Cardiac fibroblast (primary cell): ENCODE data around the gene TENM4.

Experiments used
- DNase-seq, 2 donors: peaks; one replicate each; pipeline versions ENCODE4 v3.0.0 to v3.0.0-alpha.2; 2010; ENCODE audit warnings: low read depth in 2 of 2
- H3K4me3 ChIP-seq, 2 donors: replicated peaks in 1 of 2; 1 replicate in 1 of 2; 2 replicates in 1 of 2; pipeline ENCODE4 v1.5.1; 2011; ENCODE audit warnings: low read depth in 2 of 2, low read length in 2 of 2, mild to moderate bottlenecking in 2 of 2, moderate library complexity in 1 of 2
- TF ChIP-seq, protein P1 (sequence below): IDR thresholded peaks from one replicate; pipeline ENCODE4 v1.5.1; 2011; ENCODE audit warnings: low read depth, mild to moderate bottlenecking, low read length, inconsistent platforms

The TENM4 gene

DNA sequence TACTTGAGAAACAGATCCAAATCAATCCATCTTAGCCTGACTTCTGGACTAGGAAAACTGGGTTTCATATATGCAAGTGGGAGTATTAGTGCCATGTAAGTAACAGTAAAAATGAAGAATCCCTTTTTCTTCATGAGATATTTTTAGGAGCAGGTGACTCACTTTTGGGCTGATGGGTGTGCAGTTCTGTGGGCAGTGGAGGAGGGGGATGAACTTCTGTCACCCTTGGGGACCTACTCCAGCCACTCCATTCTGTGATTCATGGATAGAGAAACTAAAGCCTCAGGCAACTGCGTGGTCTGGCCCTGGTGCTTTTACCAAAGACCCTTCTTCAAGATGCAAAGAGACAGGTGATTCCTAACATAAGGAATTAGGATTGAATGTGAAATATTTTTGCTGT lies 657.5 kb downstream of the TENM4 start:
- TF ChIP-seq, protein P1, sequence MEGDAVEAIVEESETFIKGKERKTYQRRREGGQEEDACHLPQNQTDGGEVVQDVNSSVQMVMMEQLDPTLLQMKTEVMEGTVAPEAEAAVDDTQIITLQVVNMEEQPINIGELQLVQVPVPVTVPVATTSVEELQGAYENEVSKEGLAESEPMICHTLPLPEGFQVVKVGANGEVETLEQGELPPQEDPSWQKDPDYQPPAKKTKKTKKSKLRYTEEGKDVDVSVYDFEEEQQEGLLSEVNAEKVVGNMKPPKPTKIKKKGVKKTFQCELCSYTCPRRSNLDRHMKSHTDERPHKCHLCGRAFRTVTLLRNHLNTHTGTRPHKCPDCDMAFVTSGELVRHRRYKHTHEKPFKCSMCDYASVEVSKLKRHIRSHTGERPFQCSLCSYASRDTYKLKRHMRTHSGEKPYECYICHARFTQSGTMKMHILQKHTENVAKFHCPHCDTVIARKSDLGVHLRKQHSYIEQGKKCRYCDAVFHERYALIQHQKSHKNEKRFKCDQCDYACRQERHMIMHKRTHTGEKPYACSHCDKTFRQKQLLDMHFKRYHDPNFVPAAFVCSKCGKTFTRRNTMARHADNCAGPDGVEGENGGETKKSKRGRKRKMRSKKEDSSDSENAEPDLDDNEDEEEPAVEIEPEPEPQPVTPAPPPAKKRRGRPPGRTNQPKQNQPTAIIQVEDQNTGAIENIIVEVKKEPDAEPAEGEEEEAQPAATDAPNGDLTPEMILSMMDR, result no peak
- H3K4me3 ChIP-seq, result no peak overlapping the region
- DNase-seq, result no peak

DNA sequence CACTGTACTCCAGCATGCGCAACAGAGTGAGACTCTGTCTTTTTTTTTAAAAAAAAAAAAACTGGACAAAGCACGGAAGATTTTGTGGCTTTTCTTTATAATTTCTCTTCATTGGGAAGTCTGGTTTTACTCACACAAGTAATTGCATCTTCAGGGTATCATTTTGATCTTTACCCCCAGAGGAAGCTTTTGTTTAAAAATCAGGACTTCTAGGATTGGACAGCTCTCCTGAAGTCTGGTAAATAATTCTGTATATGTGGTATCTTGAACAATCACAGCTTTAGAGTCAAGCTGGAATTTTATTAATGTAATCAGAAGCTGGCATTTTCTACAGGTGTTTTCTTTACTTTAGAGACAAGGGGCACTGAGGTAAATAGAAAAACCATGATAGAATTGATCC lies 658.1 kb downstream of the TENM4 start:
- TF ChIP-seq, protein P1, result no peak
- H3K4me3 ChIP-seq, result no peak overlapping the region
- DNase-seq, result no peak

DNA sequence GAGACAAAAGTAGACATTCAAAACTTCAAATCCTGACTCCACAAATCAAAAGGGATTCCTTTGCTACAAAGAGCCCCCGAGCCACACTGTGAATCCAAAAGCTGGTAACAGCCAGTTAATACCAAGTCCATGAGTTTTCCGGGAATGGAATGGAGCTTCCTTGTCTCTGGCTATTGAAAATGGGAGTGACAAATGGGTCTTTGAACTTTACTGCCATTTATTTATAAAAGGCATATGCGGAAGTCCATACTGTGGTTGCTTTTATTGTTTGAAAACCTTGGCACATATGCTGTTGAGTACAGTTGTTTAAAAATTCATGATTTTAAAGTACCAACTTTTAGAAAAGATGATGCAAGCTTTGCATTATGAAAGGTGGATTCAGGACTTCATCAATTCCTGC lies 659.9 kb downstream of the TENM4 start:
- no peak overlapping the region for H3K4me3 ChIP-seq
- TF ChIP-seq, protein P1, result no peak

DNA sequence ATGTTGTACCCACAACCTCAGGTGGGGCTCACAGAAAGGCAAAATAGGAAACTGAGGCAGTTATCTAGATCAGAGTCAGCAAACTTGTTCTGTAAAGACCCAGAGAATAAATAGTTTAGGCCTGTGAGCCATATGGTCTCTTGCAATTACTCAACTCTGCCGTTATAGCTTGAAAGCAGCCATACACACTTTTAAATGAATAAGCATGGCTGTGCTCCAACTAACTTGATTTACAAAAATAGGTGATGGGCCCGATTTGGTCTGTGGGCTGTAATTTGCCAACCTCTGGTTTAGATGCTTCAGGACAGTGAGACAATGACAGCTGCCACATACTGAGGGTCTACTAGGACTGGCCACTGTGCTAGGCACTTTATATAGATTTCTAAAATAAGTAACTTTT lies 667.3 kb downstream of the TENM4 start:
- TF ChIP-seq, protein P1, result no peak
- H3K4me3 ChIP-seq, result no peak overlapping the region
- DNase-seq, result no peak

More for the DNA sequence above, 659.9 kb downstream of the TENM4 start:
- DNase-seq, result no peak

DNA sequence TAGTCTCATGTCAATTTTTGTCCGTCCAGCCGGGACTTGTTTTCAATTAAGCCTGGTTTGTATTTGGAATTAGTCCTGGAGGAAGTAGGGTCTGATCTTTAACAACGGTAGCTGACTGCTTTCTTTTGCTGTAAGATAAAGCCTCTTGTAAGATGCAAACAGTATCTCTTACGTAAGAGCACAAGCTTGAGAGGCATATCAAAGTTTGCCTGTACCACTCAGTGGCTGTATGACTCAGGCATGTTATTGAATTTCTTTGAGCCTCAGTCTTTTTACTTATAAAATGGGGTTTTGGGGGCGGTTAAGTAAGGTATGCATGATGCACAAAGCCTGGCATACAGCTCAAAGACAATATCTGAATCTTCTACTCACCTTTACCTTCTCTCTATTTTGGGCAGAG lies 667.8 kb downstream of the TENM4 start:
- TF ChIP-seq, protein P1, result no peak
- DNase-seq, result no peak
- H3K4me3 ChIP-seq, result no peak overlapping the region

DNA sequence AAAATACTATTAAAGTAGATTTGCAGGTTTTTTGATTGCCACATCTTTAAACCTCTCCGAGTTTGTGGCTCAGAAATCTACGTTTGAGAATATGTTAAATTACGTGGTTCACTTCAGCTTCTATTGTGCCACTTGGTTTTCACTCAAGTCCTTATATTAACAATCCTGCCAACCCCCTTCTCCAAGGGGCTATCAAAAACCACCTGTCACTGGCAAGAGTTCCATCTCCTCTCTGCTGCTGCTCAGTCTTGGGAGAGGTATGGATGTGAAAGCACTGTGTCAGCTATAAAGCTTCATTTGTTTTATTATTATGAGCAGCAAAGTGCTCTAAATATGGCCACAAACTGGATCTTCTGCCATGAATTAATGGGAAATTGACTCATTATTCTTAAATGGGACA lies 668.6 kb downstream of the TENM4 start:
- H3K4me3 ChIP-seq, result no peak overlapping the region
- TF ChIP-seq, protein P1, result no peak
- DNase-seq, result no peak

DNA sequence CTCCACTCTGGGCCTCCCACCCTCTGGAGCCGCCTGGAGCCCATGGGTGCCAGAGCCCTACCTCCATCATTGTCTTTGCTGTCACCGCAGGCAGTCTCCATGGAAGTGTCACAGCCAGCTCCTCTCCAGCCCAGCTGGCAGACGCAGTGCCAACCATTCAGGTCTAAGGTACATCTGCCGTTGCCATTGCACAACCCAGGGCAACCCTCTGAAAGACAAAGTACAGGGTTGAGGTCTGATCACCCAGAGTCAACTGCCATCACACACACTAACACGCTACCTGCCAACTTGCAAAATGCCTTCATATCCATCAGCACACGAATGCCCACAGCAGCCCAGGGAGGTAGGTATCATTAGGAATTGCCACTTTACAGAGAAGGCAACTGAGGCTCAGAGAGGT lies 669.9 kb downstream of the TENM4 start:
- TF ChIP-seq, protein P1, result no peak
- no peak overlapping the region for H3K4me3 ChIP-seq
- no peak for DNase-seq
